Occipital lobe (tissue), 2 donors: ENCODE data around the gene PAFAH2. TPM values are rescaled to one million over a fixed set of nuclear protein-coding genes. Genes with fewer than 3 reads are reported as not detected.

ENCODE experiments used
- DNase-seq: peaks from one replicate; lab custom pipeline; 2025; lab: John Stamatoyannopoulos, UW
- total RNA-seq: library from RNA; depleted of rRNA; stranded (reverse); fragments of >200 nt; gene quantifications from one replicate; pipeline ENCODE4 v1.2.3, GENCODE V29; 2014

Gene PAFAH2
- total RNA-seq, 1 donor from 2014 or later = 1.9 TPM

GRCh38 chr1:26014179-26014578 lies 16.3 kb upstream of the PAFAH2 start:
- DNase-seq = no peak

GRCh38 chr1:26012864-26013263 lies 15.0 kb upstream of the PAFAH2 start:
- DNase-seq = no peak

- DNase-seq = no peak
Measured at GRCh38 chr1:26010825-26011224, 13.0 kb upstream of the PAFAH2 start.

DNA sequence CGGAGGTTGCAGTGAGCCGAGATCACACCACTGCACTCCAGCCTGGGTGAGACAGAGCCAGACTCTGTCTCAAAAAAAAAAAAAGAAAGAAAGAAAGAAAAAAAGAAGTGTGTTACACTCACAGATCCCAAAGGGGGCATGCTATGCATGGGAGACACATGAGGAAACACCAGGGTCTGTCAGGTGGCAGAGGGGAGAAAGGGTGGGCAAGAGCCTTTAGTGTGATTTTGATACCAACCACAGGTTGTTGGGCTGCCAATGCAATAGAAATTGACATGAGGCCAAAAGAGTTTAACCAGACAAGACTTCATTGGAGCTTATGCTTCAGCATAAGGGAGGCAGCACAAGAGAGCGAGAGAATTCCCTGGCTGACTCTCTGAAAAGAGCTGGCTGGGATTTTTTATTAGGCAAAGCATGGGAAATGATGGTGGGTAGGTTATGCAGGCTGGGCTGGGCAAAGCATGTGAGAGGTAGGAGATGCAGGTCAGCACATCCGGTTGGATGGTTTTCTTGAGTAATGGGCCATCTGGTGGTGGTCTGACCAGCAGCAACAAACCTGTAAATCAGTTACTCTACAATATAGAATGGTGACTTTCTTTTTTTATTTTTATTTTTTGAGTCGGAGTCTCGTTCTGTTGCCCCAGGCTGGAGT lies 12.1 kb upstream of the PAFAH2 start:
- DNase-seq = no peak

GRCh38 chr1:26006710-26007109 lies 8.8 kb upstream of the PAFAH2 start:
- DNase-seq = no peak

DNA sequence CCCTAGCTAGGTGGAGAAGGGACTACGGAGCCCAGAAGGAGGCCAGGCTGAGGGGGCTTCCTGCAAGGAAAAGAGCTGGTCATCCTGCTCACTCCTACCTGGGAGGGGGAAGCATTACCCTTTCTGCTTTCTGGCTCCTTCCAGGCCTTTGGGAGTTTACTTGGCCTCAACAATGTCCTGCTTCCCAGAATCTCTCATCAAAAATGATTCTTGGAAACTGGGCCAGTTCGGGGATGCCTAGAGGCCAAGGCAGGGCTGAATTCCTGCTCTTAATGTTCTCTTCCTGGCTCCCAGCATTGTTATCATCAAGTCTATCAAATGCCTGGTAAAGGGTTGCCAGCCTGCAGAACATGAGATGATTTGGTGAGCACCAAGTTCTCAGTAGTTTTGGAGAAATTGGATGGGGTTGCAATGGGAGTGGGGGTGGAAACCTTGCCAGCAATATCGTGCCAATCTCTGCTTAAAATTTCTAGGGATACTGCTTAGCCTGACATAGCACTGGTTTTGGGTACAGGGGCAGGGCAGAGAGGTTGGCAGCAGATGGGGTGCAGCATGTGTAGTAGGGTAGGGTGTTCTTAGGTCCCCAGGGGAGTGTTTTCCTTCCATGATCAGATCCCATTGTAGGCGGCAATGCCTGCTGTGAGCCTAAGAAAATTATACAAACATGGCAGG lies 7.7 kb upstream of the PAFAH2 start:
- no peak for DNase-seq

- DNase-seq = no peak
Measured at GRCh38 chr1:26003756-26004155, 5.9 kb upstream of the PAFAH2 start.

GRCh38 chr1:26003262-26003661 lies 5.4 kb upstream of the PAFAH2 start:
- no peak for DNase-seq

DNA sequence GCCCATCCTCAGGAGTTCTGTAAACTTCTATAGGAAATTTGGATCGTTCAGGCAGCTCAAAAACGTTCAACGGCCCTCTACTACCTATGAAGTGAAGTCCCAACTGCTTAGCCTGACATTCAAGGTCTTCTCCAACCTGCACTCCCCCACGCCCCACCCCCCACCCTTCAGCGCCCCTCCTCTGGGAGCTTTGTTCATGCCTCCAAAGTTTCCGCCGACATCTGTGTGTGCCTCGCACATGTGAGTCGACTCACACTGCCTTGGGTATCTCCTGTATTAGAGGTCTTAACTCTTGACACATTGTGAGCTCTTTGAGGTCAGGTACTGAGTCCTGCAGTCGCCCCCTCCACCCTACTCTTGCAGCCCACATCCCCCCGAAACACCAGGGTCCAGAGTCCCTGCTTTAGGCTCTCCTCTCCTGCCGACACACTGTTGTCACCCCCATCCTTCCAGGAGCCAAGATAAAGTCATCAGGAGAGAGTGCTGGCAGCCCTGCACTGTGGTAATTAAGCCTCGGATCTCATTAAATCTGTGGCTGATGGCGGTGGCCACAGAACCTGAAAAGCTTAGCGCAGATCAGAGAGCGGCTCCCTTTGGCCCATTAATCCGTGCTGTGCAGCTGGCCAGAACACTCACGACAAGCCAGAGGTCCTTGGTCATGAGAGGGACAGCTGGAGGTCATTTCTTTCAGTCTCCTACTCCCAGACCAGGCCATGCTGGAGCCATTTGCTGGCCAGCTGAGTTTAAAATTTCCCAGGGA lies 1.4 kb upstream of the PAFAH2 start:
- DNase-seq = no peak

DNA sequence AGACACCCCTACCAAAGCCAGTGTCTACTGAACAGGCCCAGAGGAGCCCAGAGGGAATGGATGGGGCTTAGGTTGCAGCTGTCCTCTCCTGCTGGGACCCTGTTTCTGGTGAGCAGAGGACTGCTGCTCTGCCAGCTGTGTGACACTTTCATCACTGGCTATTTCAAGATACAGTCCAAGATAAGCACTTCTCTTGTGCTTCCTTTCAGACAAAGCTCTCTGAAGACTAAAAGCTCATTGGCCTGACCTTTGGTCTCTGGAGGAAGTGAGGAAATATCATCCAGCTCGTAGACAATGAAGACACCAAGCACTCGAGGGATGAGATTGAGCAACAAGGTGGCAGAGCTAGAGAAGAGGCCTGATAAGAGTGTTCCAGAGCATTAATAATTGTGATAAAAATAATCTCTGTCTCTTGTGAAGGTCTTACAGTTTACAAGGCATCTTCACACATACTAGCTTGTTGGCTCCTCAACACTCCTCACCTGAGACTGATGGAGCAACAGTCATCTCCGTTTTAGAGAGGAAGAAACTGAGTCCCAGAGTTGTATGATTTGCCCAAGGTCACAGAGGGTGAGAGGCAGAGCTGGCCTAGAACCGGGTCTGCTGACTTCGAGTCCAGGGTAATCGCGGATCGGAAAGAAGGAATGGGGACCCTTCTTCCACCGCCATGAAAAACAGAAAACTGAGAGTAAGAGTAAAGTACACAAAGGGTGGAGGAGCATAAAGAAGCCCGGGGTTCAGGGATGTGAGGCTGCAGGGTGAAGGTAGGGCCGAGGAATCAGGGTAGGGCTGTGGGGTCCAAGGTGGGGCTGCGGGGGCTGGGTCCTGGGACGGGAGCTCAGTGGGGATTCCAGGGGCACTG lies 666 bp downstream of the PAFAH2 start:
- DNase-seq = no peak

DNA sequence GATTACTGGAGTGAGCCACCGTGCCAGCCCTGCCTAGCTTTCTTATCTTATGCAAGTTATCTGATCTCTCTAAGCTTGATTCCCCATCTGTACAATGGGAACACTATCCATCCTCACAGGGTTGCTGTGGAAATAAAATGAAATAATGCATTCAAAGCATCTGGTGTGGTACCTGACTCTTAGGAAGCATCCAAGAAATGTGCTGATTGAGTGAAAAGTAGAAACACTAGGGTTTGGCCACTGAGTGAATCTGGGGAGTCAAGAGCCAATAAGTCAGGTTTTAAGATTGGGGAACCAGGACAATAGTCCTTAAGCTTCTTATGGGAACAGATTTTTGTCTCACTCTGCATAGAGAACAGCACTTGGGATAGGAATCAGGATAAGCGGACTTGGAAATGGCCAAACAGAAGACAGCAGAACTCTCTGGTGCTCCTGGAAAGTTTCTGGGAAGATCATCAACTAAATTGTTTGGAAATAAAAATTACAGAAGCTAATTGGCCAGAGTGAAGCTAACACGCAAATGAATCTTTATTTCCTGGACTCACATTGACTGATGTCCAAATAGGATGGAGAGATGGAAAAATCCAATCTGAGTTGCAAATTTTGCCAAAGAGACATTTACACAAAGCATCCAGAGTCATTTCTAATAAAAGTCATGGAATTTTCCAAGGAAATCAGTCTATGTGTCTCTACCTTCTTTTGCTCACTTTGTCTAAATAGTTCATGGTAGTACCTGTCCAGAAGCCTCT lies 3.3 kb downstream of the PAFAH2 start:
- no peak for DNase-seq

GRCh38 chr1:25993197-25993951 lies 4.5 kb downstream of the PAFAH2 start:
- DNase-seq = no peak

DNA sequence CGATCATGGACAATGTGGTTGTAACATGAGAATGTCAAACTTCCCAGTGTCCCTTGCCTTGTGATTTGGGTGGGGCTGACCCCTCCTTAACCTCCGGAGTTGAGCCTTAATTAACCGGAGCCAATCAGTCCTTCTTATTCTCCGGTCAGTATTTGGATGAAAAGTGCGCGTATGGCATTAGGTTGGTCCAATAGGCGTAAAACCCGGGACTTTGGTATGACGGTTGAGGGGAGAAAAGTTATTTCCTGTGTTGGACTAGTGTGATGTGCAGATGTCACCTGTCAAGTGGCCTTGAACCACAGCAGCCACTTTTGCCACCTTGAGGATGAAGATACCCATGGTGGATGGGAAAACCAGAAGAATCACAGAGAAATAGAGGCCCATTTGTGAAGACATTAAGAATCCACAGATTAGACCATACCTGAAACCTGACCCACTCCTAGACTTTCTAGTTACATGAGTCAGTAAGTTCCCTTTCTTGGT lies 5.1 kb downstream of the PAFAH2 start:
- DNase-seq = no peak

- DNase-seq = no peak
Measured at GRCh38 chr1:25991937-25992688, 5.8 kb downstream of the PAFAH2 start.

DNA sequence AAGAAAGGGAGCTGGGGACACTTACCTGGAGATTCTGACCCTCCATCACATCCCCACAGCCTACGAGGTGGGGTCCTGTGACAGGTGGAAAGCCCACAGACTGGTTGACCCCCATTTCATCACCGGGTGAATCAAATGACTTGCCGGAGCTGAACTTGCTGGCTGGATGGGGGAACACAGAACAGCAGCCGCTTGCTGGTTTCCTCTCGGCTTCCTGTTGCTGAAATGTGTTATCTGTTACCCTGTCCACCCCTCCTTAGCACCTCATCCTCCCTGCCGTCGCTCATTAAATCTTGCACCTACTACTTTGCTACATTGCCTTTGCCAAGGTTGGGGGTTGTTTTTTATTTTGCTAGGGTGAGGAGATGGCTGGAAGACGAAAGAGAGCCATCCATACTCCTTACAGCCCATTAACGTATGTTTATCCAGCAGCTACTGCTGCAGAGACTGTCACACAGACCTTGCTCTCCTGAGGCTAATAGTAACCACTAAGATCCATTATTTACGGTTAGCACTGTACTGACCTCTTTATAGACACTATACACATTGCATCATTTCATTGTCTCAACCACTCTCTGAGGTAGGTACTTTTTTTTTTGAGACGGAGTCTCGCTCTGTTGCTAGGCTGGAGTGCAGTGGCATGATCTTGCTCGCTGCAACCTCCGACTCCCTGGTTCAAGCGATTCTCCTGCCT lies 7.0 kb downstream of the PAFAH2 start:
- no peak for DNase-seq

DNA sequence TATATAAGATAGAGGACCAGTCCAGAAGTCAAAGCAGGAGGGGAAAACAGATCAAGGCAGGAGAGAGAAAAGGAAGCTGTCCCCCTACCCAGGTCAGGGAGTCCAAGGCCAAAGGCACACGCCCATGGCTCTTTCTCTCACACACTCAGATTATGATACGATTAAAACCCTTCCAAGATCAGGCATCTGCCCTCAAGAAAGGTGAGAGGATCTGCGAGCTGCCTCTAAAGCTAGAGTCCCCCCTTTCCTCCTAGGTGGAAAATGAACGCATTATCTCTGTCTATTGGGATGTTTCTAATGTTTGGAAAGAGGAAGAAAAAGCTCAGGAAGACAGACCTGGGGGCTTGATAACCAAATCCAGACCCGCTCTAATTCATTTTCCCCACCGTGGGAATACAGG lies 7.6 kb downstream of the PAFAH2 start:
- DNase-seq = no peak

GRCh38 chr1:25989440-25990234 lies 8.2 kb downstream of the PAFAH2 start:
- DNase-seq = no peak

GRCh38 chr1:25987951-25988350 lies 9.9 kb downstream of the PAFAH2 start:
- DNase-seq = no peak
